ENCODE data around the gene ADA. TPM values are rescaled to one million over a fixed set of nuclear protein-coding genes. Genes with fewer than 3 reads are reported as not detected.

Gene ADA
- total and polyA plus RNA-seq, 9 of the 15 experiments (the other 6 are each of a cell fraction or from before 2014, with no cell fraction given), result 2.4 to 26.1 (median 5.3) TPM

- no peak for TF ChIP-seq MTF1 (CRISPR knock-in tag; IDR thresholded peaks at IDR 0.05; ENCODE audit: borderline replicate concordance)
- no peak for TF ChIP-seq RFX5 (IDR thresholded peaks at IDR 0.05; ENCODE audit: low read depth, low read length)
- TF ChIP-seq ZNF175 (CRISPR knock-in tag; IDR thresholded peaks at IDR 0.05; ENCODE audit: low read depth), result no peak
- no peak for TF ChIP-seq ZNF282 (CRISPR knock-in tag; IDR thresholded peaks at IDR 0.05)
- no peak for TF ChIP-seq DIDO1 (tag; IDR thresholded peaks at IDR 0.05; ENCODE audit: low read depth)
- TF ChIP-seq KDM2B (CRISPR knock-in tag; IDR thresholded peaks at IDR 0.05), result no peak
- no peak for TF ChIP-seq MEF2D (tag; conservative IDR thresholded peaks at IDR 0.05; ENCODE audit: low read depth)
- no peak for TF ChIP-seq CBX8 (IDR thresholded peaks at IDR 0.05; ENCODE audit: borderline replicate concordance, extremely low read depth, low read depth, low read length, poor library complexity, severe bottlenecking)
- no peak for TF ChIP-seq FOXP4 (CRISPR knock-in tag; IDR thresholded peaks at IDR 0.05; ENCODE audit: borderline replicate concordance)
- no peak for TF ChIP-seq PHF21A (IDR thresholded peaks at IDR 0.05; ENCODE audit: borderline replicate concordance, low read depth)
- no peak for TF ChIP-seq GATA2 (CRISPR knock-in tag; IDR thresholded peaks at IDR 0.05)
- no peak for TF ChIP-seq ZKSCAN8 (CRISPR knock-in tag; IDR thresholded peaks at IDR 0.05)
- no peak for TF ChIP-seq FIP1L1 (IDR thresholded peaks at IDR 0.05; ENCODE audit: low read depth, low read length, poor library complexity, severe bottlenecking)
Measured at GRCh38 chr20:44581515-44581914, 70.0 kb downstream of the ADA start (continued).
